ENCODE data around the gene CCDC85C. TPM values are rescaled to one million over a fixed set of nuclear protein-coding genes. Genes with fewer than 3 reads are reported as not detected.

The CCDC85C gene
- total RNA-seq, 2 donors from 2014 or later, result 32.8 to 45.8 TPM

- H3K36me3 ChIP-seq (ENCODE audit: control insufficient read depth, insufficient read depth, low read length), result no peaks in the 10 kb centered on the region
- no peaks in the 10 kb centered on the region for H3K9me3 ChIP-seq (ENCODE audit: control insufficient read depth, low read length)
- DNase-seq, result no peak
- H3K27me3 ChIP-seq (ENCODE audit: control insufficient read depth, insufficient read depth, low read length, poor library complexity, severe bottlenecking), result no peaks in the 10 kb centered on the region
- H3K4me3 ChIP-seq (ENCODE audit: low read length), result no peak overlapping the region
- no peak overlapping the region for H3K9ac ChIP-seq (ENCODE audit: extremely low read depth, low read length, poor library complexity, severe bottlenecking)
- Mint-ChIP-seq H3K27ac (no peak overlapping the region), H3K27me3 (ENCODE audit: insufficient read depth) (no peaks in the 10 kb centered on the region), H3K36me3 (ENCODE audit: low read depth) (no peaks in the 10 kb centered on the region), H3K4me3 (no peak overlapping the region), H3K4me1 (peaks cover 18% of the 10 kb centered on the region), H3K9me3 (no peaks in the 10 kb centered on the region)
- 84 to 95% methylated on average over 9 of the region's 9 CpGs for WGBS, 2 experiments (ENCODE audit: insufficient coverage in 1 of 2, insufficient read length in 1 of 2)
- H3K27ac ChIP-seq (ENCODE audit: low read depth, low read length), result no peak overlapping the region
- peaks cover 5% of the 10 kb centered on the region for H3K4me1 ChIP-seq (ENCODE audit: control insufficient read depth, insufficient read depth, low read length)
- TF ChIP-seq, protein P1, sequence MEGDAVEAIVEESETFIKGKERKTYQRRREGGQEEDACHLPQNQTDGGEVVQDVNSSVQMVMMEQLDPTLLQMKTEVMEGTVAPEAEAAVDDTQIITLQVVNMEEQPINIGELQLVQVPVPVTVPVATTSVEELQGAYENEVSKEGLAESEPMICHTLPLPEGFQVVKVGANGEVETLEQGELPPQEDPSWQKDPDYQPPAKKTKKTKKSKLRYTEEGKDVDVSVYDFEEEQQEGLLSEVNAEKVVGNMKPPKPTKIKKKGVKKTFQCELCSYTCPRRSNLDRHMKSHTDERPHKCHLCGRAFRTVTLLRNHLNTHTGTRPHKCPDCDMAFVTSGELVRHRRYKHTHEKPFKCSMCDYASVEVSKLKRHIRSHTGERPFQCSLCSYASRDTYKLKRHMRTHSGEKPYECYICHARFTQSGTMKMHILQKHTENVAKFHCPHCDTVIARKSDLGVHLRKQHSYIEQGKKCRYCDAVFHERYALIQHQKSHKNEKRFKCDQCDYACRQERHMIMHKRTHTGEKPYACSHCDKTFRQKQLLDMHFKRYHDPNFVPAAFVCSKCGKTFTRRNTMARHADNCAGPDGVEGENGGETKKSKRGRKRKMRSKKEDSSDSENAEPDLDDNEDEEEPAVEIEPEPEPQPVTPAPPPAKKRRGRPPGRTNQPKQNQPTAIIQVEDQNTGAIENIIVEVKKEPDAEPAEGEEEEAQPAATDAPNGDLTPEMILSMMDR (conservative IDR thresholded peaks at IDR 0.05), result no peak
Measured at GRCh38 chr14:99539491-99539890, 64.5 kb downstream of the CCDC85C start.

DNA sequence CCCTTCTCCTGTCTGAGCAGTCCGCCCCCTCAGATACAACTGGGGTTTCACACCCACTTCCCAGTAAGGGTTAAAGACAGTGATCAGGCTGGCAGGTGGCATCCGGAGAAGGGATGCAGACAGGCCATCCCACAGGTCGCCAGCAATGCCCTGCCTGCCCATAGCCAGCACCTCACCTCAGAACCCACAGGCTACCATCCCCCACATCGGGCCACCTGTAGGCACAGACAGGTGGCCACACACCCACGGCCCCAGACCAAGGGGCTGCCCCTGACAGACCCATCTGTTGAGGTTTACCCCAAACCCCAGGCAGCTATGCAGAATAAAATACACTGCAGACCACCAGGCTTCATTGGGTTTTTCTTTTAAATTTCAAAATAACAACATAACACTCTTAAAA is 65.3 kb downstream of the CCDC85C start:
- no peak overlapping the region for H3K4me3 ChIP-seq (ENCODE audit: low read length)
- Mint-ChIP-seq H3K4me3 (no peak overlapping the region), H3K4me1 (peaks cover 18% of the 10 kb centered on the region), H3K36me3 (ENCODE audit: low read depth) (no peaks in the 10 kb centered on the region), H3K27ac (no peak overlapping the region), H3K9me3 (no peaks in the 10 kb centered on the region), H3K27me3 (ENCODE audit: insufficient read depth) (no peaks in the 10 kb centered on the region)
- TF ChIP-seq, protein P1 (conservative IDR thresholded peaks at IDR 0.05), result no peak
- H3K36me3 ChIP-seq (ENCODE audit: control insufficient read depth, insufficient read depth, low read length), result no peaks in the 10 kb centered on the region
- no peak overlapping the region for H3K27ac ChIP-seq (ENCODE audit: low read depth, low read length)
- no peaks in the 10 kb centered on the region for H3K9me3 ChIP-seq (ENCODE audit: control insufficient read depth, low read length)
- 76 to 81% methylated on average over 4 to 5 of the region's 5 CpGs for WGBS, 2 experiments (ENCODE audit: insufficient coverage in 1 of 2, insufficient read length in 1 of 2)
- H3K9ac ChIP-seq (ENCODE audit: extremely low read depth, low read length, poor library complexity, severe bottlenecking), result no peak overlapping the region
- no peaks in the 10 kb centered on the region for H3K27me3 ChIP-seq (ENCODE audit: control insufficient read depth, insufficient read depth, low read length, poor library complexity, severe bottlenecking)
- H3K4me1 ChIP-seq (ENCODE audit: control insufficient read depth, insufficient read depth, low read length), result peaks cover 5% of the 10 kb centered on the region
- no peak for DNase-seq

GRCh38 chr14:99538275-99538674 is 65.7 kb downstream of the CCDC85C start:
- 77% methylated on average over 9 of the region's 9 CpGs; no CpG with 5 or more reads in 1 of the 2 experiments for WGBS, 2 experiments (ENCODE audit: insufficient coverage in 1 of 2, insufficient read length in 1 of 2)
- Histone ChIP-seq H3K4me1 (ENCODE audit: control insufficient read depth, insufficient read depth, low read length) (peaks cover 5% of the 10 kb centered on the region), H3K4me3 (ENCODE audit: low read length) (no peak overlapping the region), H3K9me3 (ENCODE audit: control insufficient read depth, low read length) (no peaks in the 10 kb centered on the region), H3K36me3 (ENCODE audit: control insufficient read depth, insufficient read depth, low read length) (no peaks in the 10 kb centered on the region), H3K27ac (ENCODE audit: low read depth, low read length) (no peak overlapping the region), H3K9ac (ENCODE audit: extremely low read depth, low read length, poor library complexity, severe bottlenecking) (no peak overlapping the region), H3K27me3 (ENCODE audit: control insufficient read depth, insufficient read depth, low read length, poor library complexity, severe bottlenecking) (no peaks in the 10 kb centered on the region)
- no peak overlapping the region for H3K4me3 Mint-ChIP-seq
- no peaks in the 10 kb centered on the region for H3K36me3 Mint-ChIP-seq (ENCODE audit: low read depth)
- H3K27ac Mint-ChIP-seq, result no peak overlapping the region
- TF ChIP-seq, protein P1 (conservative IDR thresholded peaks at IDR 0.05), result peak; percentile 66
- DNase-seq, result peak; percentile 77
- H3K4me1 Mint-ChIP-seq, result peaks cover 18% of the 10 kb centered on the region
- H3K9me3 Mint-ChIP-seq, result no peaks in the 10 kb centered on the region
- no peaks in the 10 kb centered on the region for H3K27me3 Mint-ChIP-seq (ENCODE audit: insufficient read depth)

Data from endodermal cell (in vitro differentiated cells).